ENCODE measurements around the gene PIGS.

DNA sequence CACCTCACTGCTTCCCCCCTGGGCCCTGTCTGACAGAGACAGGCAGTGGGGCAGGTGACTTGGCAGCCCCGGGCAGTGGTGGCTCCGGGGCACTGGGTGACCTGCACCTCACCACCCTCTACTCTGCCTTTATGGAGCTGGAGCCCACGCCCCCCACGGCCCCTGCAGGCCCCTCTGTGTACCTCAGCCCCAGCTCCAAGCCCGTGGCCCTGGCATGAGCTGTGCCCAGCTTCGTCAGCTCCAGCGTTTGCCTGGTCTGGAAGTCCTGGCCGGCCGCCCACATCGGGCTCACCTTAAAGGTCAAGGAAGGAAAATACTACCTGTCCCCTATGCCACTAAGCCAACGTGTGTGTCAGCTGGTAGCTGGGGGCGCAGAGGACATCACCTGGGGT lies 34.1 kb downstream of the PIGS start:
- TF ChIP-seq POLR2A (IDR thresholded peaks at IDR 0.05) (no peak), POLR2AphosphoS5 (IDR thresholded peaks at IDR 0.05) (no peak)
- TF ChIP-seq, protein P1, sequence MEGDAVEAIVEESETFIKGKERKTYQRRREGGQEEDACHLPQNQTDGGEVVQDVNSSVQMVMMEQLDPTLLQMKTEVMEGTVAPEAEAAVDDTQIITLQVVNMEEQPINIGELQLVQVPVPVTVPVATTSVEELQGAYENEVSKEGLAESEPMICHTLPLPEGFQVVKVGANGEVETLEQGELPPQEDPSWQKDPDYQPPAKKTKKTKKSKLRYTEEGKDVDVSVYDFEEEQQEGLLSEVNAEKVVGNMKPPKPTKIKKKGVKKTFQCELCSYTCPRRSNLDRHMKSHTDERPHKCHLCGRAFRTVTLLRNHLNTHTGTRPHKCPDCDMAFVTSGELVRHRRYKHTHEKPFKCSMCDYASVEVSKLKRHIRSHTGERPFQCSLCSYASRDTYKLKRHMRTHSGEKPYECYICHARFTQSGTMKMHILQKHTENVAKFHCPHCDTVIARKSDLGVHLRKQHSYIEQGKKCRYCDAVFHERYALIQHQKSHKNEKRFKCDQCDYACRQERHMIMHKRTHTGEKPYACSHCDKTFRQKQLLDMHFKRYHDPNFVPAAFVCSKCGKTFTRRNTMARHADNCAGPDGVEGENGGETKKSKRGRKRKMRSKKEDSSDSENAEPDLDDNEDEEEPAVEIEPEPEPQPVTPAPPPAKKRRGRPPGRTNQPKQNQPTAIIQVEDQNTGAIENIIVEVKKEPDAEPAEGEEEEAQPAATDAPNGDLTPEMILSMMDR (IDR thresholded peaks at IDR 0.05) = no peak
